IPS-15b (cell line): ENCODE measurements around the gene REP15.
"Not testable (repeated sequence)": the region's sequence is repeated elsewhere in the genome, so short reads cannot be mapped to it uniquely, and the experiment has no call there.

Source experiments
- H3K27me3 ChIP-seq: one replicate; pipeline ENCODE4 v1.6.1; 2013; ENCODE audit warnings: low read length; ENCODE audit not compliant: control insufficient read depth, insufficient read depth
- H3K36me3 ChIP-seq: one replicate; pipeline ENCODE4 v1.6.1; 2013; ENCODE audit warnings: low read length; ENCODE audit not compliant: control insufficient read depth, insufficient read depth
- H3K4me1 ChIP-seq: one replicate; pipeline ENCODE4 v1.6.1; 2013; ENCODE audit warnings: mild to moderate bottlenecking, low read length; ENCODE audit not compliant: control insufficient read depth, insufficient read depth
- H3K4me3 ChIP-seq: one replicate; pipeline ENCODE4 v1.5.1; 2013; ENCODE audit warnings: low read depth, low read length
- H3K9ac ChIP-seq: one replicate; pipeline ENCODE4 v1.6.1; 2013; ENCODE audit warnings: low read depth, mild to moderate bottlenecking, low read length
- H3K9me3 ChIP-seq: one replicate; pipeline ENCODE4 v1.6.1; 2013; ENCODE audit warnings: mild to moderate bottlenecking, low read length; ENCODE audit not compliant: control insufficient read depth, insufficient read depth

REP15 gene

DNA sequence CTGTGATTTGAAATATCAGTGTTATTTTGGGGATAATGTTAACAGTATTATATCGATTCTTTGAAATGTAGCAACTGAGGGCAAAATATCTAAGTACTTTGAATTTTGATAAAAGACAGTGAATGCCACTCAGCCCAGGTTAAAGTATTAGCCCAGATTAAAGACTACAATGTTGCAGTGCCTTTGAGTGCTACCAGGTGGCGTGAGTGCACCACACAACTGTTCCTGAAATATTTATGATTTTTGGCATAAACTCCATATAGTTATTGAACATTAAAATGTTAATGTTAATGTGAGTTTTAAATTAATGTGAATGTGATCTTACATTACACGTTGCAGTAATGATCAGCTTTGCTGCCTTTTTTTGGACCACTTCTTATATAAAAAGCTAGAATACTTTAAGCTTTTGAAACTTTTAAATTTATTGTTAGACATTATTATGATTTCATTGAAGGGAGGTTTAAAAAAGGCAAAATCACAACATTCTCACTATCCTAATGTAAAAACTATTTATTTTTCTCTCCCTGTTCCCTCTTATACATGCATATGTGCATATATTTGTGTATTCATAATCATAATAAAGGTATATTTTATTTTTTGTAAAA, 36.9 kb downstream of the REP15 start:
- Histone ChIP-seq H3K4me3 (no peak overlapping the region), H3K36me3 (no peaks in the 10 kb centered on the region), H3K27me3 (no peaks in the 10 kb centered on the region), H3K4me1 (no peaks in the 10 kb centered on the region), H3K9ac (no peak overlapping the region), H3K9me3 (no peaks in the 10 kb centered on the region)

- no peaks in the 10 kb centered on the region for H3K27me3 ChIP-seq
- H3K9ac ChIP-seq: no peak overlapping the region
- no peaks in the 10 kb centered on the region for H3K9me3 ChIP-seq
- no peaks in the 10 kb centered on the region for H3K4me1 ChIP-seq
- H3K4me3 ChIP-seq: no peak overlapping the region
- H3K36me3 ChIP-seq: no peaks in the 10 kb centered on the region
These were observed 37.5 kb downstream of the REP15 start for GRCh38 chr12:27733791-27734190.

GRCh38 chr12:27734321-27734720, 38.1 kb downstream of the REP15 start:
- H3K4me3 ChIP-seq, H3K4me1 ChIP-seq, H3K9me3 ChIP-seq, H3K27me3 ChIP-seq, H3K9ac ChIP-seq, H3K36me3 ChIP-seq: not testable (repeated sequence)

- H3K4me3 ChIP-seq: no peak overlapping the region
- no peaks in the 10 kb centered on the region for H3K27me3 ChIP-seq
- no peaks in the 10 kb centered on the region for H3K4me1 ChIP-seq
- H3K36me3 ChIP-seq: peaks cover 4% of the 10 kb centered on the region
- H3K9ac ChIP-seq: no peak overlapping the region
- H3K9me3 ChIP-seq: no peaks in the 10 kb centered on the region
These were observed 47.4 kb downstream of the REP15 start for GRCh38 chr12:27743601-27744000.

GRCh38 chr12:27745734-27746133, 49.5 kb downstream of the REP15 start:
- not testable (repeated sequence) for H3K27me3 ChIP-seq, H3K9ac ChIP-seq, H3K9me3 ChIP-seq, H3K36me3 ChIP-seq, H3K4me3 ChIP-seq, H3K4me1 ChIP-seq
